NCI-H1092 treated with DMSO at 0.1 percent for 48 hours (cell line): ENCODE data around the gene RGS5.
"Not testable (repeated sequence)": the region's sequence is repeated elsewhere in the genome, so short reads cannot be mapped to it uniquely, and the experiment has no call there.

Experiments used
- DNase-seq: peaks from one replicate; lab custom pipeline; 2025; lab: John Stamatoyannopoulos, UW

Gene RGS5, protein sequence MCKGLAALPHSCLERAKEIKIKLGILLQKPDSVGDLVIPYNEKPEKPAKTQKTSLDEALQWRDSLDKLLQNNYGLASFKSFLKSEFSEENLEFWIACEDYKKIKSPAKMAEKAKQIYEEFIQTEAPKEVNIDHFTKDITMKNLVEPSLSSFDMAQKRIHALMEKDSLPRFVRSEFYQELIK

DNA sequence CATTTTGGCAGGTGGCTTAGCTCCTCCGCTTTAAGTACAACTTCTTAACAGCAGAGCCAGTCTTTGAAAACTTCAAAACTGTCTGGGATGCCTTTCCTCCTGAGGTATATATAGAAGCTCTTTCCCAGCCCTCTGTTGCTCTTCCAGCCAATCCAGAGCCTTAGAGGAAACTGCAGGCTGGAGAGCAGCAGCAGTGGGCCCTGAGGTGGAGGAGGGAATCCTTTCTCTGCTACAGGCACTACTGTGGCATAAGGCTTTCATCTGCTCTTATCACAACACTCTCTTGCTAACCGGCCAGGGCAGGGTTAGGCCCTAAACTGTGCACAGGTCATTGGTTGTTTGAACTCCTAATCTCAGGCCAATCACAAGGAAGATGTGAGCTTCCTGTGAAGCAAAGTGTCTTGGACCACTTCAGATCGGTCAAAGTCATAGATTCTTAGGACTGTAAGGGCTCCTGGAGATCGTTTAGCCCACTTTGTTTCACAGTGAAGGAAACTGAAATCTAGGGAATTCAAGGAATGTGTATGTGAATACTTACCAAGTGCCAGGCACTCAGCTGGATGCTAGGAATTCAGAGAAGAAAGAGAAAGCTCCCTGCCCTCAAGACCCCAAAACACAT lies at the start of gene RGS5:
TSS of gene RGS5 (minus strand) at position 84 of the 619 bp plus-strand sequence. CDS start at position 3, 81 bp downstream.
- no peak for DNase-seq

DNA sequence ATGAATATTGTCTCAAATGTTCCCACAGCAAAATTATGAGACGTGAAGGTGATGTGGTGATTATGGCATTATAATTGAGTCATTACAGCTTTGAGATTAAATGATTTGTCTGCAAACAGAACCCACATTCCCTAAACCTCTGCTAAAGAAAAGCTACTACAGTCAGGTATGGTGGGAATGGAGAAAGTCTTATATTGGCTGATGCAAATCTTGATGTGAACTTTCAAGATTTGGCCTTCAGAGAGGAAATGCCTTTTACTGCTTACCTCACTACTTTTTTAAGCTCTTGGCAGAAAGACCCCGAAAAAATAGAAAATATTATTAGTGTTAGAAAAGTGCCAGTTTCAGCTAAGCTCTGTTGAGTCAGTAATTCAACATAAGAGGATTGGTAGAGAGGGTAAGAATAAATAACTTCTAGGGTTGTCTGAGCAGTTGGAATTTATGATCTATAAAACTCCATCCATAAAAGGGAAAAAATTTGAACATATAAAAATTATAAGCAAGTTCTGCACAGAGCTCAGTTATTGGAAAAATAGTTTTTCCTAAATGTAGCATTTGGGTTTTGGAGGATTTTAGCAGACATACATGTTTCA lies 47.8 kb upstream of the RGS5 start:
- DNase-seq: no peak

DNA sequence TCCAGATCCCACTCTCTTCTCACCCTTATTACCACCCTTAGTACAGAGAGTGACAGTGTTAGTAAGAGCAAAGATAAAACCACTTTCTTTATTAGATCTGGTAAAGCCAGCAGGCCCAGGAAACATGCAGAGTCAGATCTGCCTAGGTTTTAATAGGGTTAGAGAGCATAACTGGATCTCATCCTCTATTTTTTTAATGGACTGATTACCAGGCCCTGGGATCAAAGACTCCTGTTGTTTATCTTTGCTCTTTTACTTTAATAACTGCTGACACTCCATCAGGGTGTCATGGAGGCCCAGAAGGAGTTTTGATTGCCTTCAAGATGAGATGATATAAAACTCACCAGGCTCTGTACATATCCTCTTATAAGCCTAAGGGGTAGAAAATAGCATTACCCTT lies 45.3 kb upstream of the RGS5 start:
- no peak for DNase-seq

DNA sequence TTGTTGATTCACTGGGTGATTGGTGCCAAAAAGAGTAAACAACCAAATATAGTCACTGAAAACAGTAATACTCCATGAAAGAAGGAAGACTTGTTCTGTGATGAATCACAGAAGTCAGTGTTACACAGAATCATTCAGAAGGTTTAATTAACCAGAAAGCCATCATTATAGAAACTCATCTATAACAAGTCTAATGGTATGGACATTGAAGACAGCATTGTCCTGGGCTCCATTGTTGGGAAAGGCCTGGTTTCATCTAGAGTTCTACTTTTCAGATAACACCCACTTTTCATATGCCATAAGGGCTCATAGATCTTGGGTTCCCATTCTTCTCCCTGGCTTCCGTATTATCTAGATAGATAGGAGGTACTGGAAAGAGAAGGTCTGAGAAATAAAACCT lies 41.9 kb upstream of the RGS5 start:
- DNase-seq: not testable (repeated sequence)

DNA sequence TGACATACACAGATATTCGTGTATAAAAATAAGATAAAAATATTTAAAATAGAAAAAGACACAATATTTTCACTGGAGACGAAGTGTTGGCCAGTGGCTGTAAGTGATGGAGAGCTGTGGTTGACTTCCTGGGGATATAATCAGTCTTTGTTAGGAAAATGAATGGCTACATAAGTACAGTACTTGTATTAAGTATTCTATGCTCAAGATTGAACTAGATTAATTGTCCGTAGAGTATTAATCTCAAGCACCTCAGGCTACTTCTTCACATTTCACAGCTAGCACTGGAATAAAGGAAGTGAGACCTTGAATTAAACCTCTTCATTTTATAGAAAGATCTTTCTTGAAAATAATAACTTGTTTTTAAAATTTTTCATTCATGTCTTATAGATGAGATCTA lies 39.0 kb upstream of the RGS5 start:
- no peak for DNase-seq

DNA sequence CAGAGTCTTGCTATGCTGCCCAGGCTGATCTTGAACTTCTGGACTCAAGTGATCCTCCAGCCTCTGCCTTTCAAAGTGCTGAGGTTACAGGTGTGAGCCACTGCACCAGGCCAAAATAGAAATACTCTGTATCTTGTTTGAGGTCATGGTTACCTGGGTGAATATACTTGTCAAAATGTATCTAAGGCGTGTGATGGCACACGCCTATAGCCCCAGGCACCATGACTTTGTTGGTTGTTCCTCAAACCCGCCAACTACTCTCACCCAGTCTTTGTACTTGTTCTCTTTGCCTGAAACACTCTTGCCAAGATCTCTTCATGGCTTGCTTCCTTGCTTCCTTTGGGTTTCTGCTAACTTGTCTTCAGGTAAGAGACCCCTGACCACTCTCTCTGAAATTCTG lies 38.0 kb upstream of the RGS5 start:
- no peak for DNase-seq

DNA sequence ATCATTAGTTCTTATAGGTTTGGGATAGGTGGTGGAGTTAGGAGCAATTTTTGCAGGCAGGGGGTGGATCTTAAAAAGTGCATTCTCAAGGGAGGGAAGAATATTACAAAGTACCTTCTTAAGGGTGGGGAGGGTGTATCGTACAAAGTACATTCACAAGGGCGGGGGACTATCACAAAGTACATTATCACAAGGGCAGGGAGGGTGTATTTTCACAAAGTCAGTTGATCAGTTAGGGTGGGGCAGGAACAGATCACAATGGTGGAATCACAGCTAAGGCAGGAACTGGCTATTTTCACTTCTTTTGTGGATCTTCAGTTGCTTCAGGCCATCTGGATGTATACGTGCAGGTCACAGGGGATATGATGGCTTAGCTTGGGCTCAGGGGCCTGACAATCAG lies 30.9 kb upstream of the RGS5 start:
- DNase-seq: not testable (repeated sequence)

DNA sequence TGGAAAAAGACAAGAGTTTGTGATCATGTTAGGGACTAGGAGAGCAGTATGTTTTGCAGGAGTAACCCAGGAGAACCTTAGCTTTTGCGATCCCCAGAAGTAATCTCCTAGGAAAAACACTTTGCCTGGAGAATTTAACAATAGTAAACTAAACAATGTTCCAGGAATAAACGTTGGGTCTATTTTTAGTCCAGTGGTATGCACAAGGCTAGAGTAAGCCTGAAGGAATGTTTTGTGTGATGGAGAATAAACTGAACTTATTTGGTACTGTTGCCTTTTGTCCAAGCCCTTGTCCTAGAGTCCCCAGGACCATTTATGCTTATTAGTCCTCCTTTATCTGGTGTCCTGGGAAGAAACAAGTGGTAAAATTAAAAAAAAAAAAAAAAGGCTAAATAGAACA lies 28.7 kb upstream of the RGS5 start:
- no peak for DNase-seq

DNA sequence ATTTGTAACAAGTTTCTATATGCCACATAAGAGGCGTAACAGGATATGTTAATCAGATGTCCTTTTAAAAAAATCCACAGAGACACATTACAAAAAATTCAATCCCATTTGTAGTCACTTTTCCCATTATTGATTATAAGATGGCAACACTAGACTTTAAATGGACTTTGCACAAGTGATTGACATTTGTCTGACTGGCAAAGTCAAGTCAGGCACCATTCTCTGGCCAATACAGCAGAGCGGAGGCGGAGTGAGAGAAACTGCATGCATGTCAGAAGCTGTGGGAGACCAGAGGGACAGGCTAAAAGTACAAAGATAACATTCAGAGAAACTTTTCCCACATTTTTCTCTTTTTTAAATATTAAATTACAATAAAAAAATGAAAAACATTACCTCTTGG lies 28.1 kb upstream of the RGS5 start:
- no peak for DNase-seq

DNA sequence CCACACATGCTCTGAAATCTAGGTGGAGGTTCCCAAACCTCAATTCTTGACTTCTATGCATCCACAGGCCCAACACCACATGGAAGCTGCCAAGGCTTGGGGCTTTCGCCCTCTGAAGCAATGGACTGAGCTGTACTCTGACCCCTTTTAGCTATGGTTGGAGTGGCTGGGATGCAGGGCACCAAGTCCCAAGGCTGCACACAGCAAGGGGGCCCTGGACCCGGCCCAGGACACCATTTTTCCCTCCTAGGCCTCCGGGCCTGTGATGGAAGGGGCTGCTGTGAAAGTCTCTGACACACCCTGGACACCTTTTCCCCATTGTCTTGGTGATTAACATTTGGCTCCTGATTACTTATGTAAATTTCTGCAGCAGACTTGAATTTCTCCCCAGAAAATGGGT lies 25.6 kb upstream of the RGS5 start:
- not testable (repeated sequence) for DNase-seq

DNA sequence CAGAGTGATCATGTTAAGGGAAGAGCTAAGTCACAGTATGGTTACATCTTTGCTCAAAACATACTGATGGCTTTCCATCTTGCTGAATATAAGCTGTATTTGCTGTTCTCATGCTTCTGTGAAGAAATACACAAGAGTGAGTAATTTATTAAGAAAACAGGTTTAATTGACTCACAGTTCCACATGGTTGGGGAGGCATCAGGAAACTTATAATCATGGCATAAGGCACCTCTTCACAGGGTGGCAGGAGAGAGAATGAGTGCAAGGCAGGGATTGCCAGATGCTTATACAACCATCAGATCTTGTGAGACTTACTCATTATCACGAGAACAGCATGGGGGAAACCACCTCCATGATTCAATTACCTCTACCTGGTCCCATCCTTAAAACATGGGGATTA lies 24.4 kb upstream of the RGS5 start:
- no peak for DNase-seq

DNA sequence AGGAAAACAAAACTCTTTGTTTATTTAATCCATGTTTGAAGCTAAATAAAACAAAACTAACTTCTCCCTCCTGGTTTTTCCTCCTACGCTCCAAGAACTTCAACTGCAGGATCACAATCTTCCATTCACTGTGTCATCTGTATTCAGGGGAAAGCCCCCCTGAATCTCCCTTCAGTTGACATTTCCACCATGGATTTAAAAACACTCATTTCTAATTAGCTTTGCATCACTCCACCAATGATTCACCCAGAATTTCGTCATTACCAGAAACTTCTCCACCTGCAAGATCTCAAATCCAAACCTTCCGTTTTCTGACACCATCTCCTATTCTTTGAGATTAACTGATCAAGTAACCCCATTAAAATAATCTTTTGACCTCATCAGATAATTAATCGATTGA lies 10.9 kb upstream of the RGS5 start:
- no peak for DNase-seq

DNA sequence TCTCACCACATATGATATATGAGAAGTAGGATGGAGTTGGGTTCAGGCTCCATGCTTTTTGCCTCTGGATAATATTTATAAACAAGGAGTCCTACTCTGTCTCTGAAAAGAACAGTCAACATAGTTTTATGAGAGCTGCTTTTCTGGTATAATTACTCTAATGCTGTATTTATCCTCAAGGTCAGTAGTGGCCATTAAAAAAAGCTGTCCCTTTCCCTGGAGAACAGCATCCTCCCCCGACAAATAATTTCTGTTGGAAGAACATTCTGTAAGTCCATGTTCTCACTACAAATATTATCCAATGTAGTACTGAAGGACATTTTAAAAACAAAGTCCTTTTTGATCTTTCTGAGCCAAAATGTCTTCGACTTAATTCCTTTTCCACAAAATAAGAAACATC lies 9.0 kb upstream of the RGS5 start:
- DNase-seq: no peak

DNA sequence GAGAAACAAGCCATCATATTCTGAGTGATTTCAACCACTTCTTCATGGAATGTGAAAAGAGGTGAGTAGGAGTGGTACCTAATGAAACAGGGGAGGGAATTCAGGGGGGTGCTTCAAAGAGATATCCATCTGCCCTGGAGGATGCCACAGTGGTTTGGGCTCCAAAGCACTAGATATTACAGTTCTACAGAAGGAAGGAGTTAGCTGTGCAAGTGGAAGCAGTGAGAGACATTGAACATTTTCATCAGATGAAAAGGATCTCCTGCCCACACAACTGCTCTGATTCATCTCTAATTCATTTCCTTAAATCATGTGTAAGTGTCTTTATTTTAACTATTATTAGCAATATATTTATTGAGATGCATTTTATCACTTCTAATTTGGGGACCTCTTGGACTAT lies 2.8 kb upstream of the RGS5 start:
- no peak for DNase-seq

DNA sequence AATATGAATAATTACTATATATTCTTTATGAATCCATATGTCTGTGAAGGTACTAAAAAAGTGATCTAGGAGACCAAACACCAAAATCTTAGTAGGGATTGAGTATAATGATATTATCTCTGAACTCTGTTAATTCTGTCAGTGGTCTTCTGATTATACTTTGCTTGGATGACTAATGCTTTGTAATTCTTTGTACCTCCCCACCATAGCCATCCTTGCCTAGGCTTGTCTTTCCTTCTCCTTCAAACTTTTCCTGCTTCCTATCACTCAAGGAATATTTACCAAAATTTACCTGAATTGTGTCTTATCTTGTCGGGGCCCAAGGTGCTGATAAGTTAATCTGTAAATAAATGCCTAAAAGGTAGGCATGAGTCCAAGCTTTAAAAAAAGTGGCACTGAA lies 845 bp upstream of the RGS5 start:
- no peak for DNase-seq

DNA sequence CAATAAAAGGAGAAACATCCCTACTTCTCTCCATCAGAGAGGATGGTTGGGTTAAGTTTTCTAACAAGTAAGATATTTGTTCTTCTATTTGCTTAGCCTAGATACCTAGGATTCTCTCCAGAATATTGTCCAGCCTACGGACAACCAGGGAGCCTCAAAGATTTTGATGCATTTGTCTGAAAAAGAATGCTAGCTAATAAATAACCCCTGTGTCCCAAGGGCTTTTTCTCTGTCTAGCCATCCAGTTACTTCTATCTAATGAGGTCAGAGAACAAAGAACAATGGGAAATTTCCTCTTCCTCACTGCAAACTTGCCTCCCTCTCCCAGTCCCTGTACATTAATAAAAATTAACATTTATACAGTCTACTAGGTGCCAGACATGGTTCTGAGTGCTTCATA lies 810 bp downstream of the RGS5 start:
- no peak for DNase-seq

DNA sequence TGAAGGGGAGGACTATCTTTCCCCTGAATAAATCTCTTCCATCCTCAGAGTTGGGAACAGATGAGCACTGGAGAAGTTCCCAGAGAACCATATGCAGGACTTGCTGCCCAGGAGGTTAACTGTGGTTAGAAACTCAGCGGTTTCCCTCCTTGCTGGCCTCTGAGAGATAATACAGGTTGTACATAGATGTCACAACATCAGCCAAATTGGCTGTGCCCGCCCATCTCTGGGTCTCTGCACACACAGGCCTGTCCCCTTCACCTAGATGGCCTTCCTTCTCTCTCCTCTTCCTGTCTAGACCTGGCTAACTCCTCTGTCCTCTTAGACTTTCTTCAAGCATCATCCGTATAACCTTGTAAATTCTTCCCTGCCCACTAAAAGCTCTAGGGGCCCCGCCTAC lies 5.7 kb downstream of the RGS5 start:
- DNase-seq: no peak

DNA sequence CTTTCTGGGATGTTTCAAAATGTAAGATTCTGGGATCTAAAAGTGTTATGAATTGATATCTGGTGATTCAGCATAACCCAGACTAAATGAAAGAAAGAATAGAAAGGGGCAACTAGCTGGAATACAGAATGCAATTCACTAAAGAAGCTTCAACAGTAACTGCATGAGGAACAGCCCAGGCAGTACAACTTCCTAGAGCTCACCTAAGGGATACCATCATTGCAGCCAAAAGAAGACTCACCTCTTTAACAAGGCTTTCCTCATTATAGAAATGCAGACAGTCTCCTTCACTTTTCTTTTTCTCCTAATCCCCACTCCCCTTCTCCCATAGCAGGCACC lies 6.3 kb downstream of the RGS5 start:
- no peak for DNase-seq

DNA sequence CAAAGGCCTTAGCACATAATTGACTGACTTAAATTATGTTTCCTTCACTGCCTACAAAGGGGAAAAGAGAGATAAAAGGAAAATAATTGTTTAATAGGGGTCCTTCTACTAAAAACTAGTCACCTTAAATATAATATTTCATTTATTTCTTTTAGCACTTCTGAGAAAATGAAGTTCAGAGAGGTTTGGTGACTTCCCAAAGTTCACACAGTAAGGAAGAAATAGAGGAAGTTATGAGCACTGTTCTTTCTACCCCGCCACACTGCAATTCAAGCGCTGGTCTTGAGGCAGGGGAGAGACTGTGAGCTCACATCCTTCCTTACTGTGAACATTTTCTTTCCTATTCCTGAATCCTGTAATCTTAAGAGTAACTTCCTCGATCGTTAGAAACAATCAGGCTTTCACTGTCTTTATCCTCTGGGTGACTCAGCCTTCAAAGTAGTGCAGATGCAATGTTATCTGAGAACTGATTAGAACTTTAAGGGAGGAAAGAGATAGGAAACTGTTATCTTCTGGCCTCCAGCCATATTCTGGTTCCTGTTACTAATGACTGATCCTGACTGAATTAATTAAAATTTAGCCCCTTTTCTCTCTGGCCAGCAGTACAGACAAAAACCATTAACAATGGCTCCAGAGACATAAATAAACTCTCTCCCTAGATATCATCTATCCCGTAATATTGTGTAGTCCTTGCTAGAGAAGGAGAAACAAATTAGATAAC lies 6.8 kb downstream of the RGS5 start:
- DNase-seq: no peak

DNA sequence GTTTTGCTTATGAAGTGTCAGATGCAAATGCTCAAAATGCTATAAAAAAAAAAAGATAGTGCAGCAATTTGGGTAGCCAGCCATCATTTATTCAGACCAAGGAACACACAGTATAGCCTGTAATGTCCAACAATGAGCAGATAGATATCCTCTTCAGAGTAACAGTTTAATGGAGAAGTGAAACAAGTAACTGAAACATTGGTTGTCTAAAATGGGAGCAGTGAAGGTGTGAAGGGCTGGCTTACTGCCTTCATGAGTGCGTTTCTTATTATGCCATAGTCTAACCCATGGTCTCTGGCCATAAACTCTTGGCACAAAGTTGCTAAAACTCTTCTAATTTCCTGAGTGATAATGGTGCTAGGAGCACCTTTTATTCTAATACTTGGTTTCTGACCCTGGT lies 11.4 kb downstream of the RGS5 start:
- no peak for DNase-seq

DNA sequence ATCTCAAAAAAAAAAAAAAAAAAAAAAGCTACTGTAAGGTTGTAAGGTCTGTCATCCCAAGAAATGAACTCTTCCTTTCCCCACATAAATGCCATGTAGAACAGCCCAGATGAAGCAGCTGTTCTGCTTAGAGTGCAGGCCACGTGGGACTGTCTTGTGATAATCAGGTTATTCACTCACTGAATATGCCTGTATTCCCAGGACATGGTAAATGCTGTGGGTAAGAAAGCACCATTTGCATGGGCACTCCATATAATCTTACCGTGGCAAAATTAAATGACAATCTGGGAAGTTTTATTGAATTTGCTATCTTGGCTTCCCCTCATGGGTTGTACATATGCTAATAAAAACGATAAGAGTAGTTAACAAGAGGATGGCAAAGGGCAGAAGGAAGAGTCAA lies 13.8 kb downstream of the RGS5 start:
- no peak for DNase-seq

DNA sequence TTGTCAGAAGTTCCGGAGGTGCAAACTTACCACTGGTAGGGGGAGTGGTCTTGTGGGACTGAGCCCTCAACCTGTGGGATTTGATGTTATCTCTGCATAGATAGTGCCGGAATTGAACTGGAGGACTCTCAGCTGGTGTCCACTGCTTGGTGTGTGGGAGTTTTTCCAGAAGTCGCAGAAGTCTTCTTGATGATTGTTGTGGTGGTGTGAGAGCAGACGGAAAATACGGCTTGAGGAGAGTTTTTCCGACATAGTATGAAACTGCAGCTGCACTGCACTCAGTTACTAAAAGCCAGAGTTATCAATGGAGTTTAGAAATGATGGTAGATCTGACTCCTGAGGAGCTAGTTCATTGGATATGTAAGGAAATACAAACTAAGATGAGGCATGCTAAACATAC lies 14.9 kb downstream of the RGS5 start:
- no peak for DNase-seq

DNA sequence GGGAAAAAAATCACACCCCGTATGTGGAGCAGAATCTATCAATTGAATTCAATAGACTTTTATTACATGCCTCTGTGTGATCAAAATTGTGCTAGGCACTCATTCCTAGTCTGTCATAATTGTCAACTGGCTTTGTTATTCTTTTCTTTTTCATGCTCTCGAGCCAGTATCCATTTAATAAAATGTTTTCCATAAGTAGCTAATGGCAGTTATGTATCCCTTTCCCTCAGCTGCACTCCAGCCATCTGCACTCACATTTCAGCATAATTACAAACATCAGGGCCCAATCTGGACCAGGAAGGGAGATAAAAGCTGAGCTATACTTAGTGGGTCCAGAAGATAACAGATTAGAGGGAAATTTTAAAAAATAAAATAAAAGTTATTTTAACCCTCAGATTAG lies 15.9 kb downstream of the RGS5 start:
- DNase-seq: no peak
